ENCODE results near the gene EMC9. TPM values are rescaled to one million over a fixed set of nuclear protein-coding genes. Genes with fewer than 3 reads are reported as not detected.

Gene EMC9
- polyA plus RNA-seq, 1 donor (not counting 4 experiments of a cell fraction or from before 2014, with no cell fraction given), result 11.0 TPM

GRCh38 chr14:24185026-24185425, 43.6 kb upstream of the EMC9 start:
- Histone ChIP-seq H3K9me1 (ENCODE audit: control insufficient read depth, extremely low read depth, insufficient read depth, low read length) (no peaks in the 10 kb centered on the region), H3K79me2 (ENCODE audit: control insufficient read depth, insufficient read depth, low read length) (peaks cover 12% of the 10 kb centered on the region), H3K27ac (ENCODE audit: control insufficient read depth, insufficient read depth, low read length) (no peak overlapping the region), H3K4me2 (ENCODE audit: control insufficient read depth, extremely low read depth, insufficient read depth, low read depth, low read length) (no peak overlapping the region), H3K36me3 (ENCODE audit: control insufficient read depth in 2 of 2, extremely low read depth in 1 of 2, insufficient read depth in 2 of 2, low read length in 2 of 2) (peaks cover 47 to 51% of the 10 kb centered on the region in 2 experiments), H4K20me1 (ENCODE audit: control insufficient read depth, extremely low read depth, insufficient read depth, low read length) (peaks cover 6% of the 10 kb centered on the region), H3K4me3 (ENCODE audit: control insufficient read depth in 2 of 3, extremely low read depth in 1 of 3, insufficient read depth in 2 of 3, low read depth in 1 of 3, low read length in 3 of 3) (no peak overlapping the region), H3K4me1 (ENCODE audit: control insufficient read depth, extremely low read depth, insufficient read depth, low read length) (peaks cover 15% of the 10 kb centered on the region), H2AFZ (ENCODE audit: control insufficient read depth, low read length) (no peak overlapping the region), H3K9me3 (ENCODE audit: control insufficient read depth, low read depth, low read length) (no peaks in the 10 kb centered on the region), H3K9ac (ENCODE audit: control insufficient read depth, extremely low read depth, insufficient read depth, low read length) (no peak overlapping the region), H3K27me3 (ENCODE audit: control insufficient read depth, extremely low read depth, insufficient read depth, low read length) (no peaks in the 10 kb centered on the region)
- dilution Hi-C loops (cut with MboI; ENCODE audit: extremely low pct_ligation_motif_present, low sequenced_read_pairs), result no loop called here
- TF ChIP-seq EZH2 (IDR thresholded peaks at IDR 0.05; ENCODE audit: low read length), result no peak
- TF ChIP-seq CTCF (optimal IDR thresholded peaks at IDR 0.05 in 1 of 3, IDR thresholded peaks at IDR 0.05 in 1 of 3, conservative IDR thresholded peaks at IDR 0.05 in 1 of 3; ENCODE audit: extremely low read depth in 1 of 3, insufficient read depth in 2 of 3, low read length in 3 of 3), result no peak
- DNase-seq (ENCODE audit: low read depth, low spot score), result no peak
- FAIRE-seq, result no peak

- Histone ChIP-seq H3K4me2 (ENCODE audit: control insufficient read depth, extremely low read depth, insufficient read depth, low read depth, low read length) (no peak overlapping the region), H3K4me3 (ENCODE audit: control insufficient read depth in 2 of 3, extremely low read depth in 1 of 3, insufficient read depth in 2 of 3, low read depth in 1 of 3, low read length in 3 of 3) (no peak overlapping the region), H3K27me3 (ENCODE audit: control insufficient read depth, extremely low read depth, insufficient read depth, low read length) (no peaks in the 10 kb centered on the region), H3K36me3 (ENCODE audit: control insufficient read depth in 2 of 2, extremely low read depth in 1 of 2, insufficient read depth in 2 of 2, low read length in 2 of 2) (peaks cover 45 to 58% of the 10 kb centered on the region in 2 experiments), H3K9ac (ENCODE audit: control insufficient read depth, extremely low read depth, insufficient read depth, low read length) (no peak overlapping the region), H3K4me1 (ENCODE audit: control insufficient read depth, extremely low read depth, insufficient read depth, low read length) (peaks cover 15% of the 10 kb centered on the region), H2AFZ (ENCODE audit: control insufficient read depth, low read length) (no peak overlapping the region), H3K9me3 (ENCODE audit: control insufficient read depth, low read depth, low read length) (no peaks in the 10 kb centered on the region), H3K27ac (ENCODE audit: control insufficient read depth, insufficient read depth, low read length) (no peak overlapping the region), H4K20me1 (ENCODE audit: control insufficient read depth, extremely low read depth, insufficient read depth, low read length) (peaks cover 11% of the 10 kb centered on the region), H3K9me1 (ENCODE audit: control insufficient read depth, extremely low read depth, insufficient read depth, low read length) (no peaks in the 10 kb centered on the region), H3K79me2 (ENCODE audit: control insufficient read depth, insufficient read depth, low read length) (peaks cover 12% of the 10 kb centered on the region)
- DNase-seq (ENCODE audit: low read depth, low spot score) (no peak), FAIRE-seq (no peak)
- dilution Hi-C loops (cut with MboI; ENCODE audit: extremely low pct_ligation_motif_present, low sequenced_read_pairs), result no loop called here
- TF ChIP-seq EZH2 (IDR thresholded peaks at IDR 0.05; ENCODE audit: low read length) (no peak), CTCF (optimal IDR thresholded peaks at IDR 0.05 in 1 of 3, IDR thresholded peaks at IDR 0.05 in 1 of 3, conservative IDR thresholded peaks at IDR 0.05 in 1 of 3; ENCODE audit: extremely low read depth in 1 of 3, insufficient read depth in 2 of 3, low read length in 3 of 3) (no peak)
Observed at GRCh38 chr14:24184104-24184970, 42.9 kb upstream of the EMC9 start.
